22Rv1 (cell line): ENCODE results near the gene MAPKAPK5.
"Not testable (repeated sequence)": the region's sequence is repeated elsewhere in the genome, so short reads cannot be mapped to it uniquely, and the experiment has no call there.

Experiments used
- H3K27ac ChIP-seq: fragments of 450-650 bp; 2 replicates; pipeline ENCODE4 v1.5.1; 2017
- ZFX ChIP-seq: fragments of 450-650 bp; IDR thresholded peaks from 2 replicates; pipeline ENCODE4 v1.6.1; 2017; ENCODE audit warnings: antibody characterized with exemption, borderline replicate concordance
- TF ChIP-seq, protein P1 (sequence below): fragments of 450-650 bp; IDR thresholded peaks from 2 replicates; pipeline ENCODE4 v1.5.1; 2017; ENCODE audit warnings: mild to moderate bottlenecking

The MAPKAPK5 gene

GRCh38 chr12:111806304-111806703 lies 35.7 kb upstream of the MAPKAPK5 start:
- TF ChIP-seq ZFX: no peak
- TF ChIP-seq, protein P1, sequence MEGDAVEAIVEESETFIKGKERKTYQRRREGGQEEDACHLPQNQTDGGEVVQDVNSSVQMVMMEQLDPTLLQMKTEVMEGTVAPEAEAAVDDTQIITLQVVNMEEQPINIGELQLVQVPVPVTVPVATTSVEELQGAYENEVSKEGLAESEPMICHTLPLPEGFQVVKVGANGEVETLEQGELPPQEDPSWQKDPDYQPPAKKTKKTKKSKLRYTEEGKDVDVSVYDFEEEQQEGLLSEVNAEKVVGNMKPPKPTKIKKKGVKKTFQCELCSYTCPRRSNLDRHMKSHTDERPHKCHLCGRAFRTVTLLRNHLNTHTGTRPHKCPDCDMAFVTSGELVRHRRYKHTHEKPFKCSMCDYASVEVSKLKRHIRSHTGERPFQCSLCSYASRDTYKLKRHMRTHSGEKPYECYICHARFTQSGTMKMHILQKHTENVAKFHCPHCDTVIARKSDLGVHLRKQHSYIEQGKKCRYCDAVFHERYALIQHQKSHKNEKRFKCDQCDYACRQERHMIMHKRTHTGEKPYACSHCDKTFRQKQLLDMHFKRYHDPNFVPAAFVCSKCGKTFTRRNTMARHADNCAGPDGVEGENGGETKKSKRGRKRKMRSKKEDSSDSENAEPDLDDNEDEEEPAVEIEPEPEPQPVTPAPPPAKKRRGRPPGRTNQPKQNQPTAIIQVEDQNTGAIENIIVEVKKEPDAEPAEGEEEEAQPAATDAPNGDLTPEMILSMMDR: no peak
- H3K27ac ChIP-seq: no peak overlapping the region

DNA sequence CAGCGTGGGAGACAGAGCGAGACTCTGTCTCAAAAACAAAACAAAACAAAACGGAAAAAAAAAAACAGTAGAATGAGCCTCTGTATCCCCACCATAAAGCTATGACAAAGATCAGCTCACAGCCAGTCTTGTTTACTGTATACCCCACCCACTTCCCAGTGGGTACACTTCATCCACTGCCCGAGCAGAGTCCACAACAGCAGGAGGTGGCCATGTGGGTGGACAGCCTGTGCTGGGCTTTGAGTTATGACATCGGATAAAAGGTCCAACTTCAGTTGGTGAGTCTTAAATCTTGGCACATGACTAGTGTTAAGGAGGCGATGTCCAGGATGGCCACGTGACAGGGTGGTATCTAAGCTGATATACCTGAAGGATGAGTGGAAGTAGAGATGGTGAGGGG lies 34.8 kb upstream of the MAPKAPK5 start:
- H3K27ac ChIP-seq: no peak overlapping the region
- TF ChIP-seq ZFX: no peak
- TF ChIP-seq, protein P1: no peak

- TF ChIP-seq, protein P1: peak; percentile 98
- TF ChIP-seq ZFX: no peak
- H3K27ac ChIP-seq: no peak overlapping the region
These were observed 28.9 kb upstream of the MAPKAPK5 start for GRCh38 chr12:111812881-111813741.

- TF ChIP-seq, protein P1: no peak
- no peak for TF ChIP-seq ZFX
- H3K27ac ChIP-seq: no peak overlapping the region
These were observed 25.9 kb upstream of the MAPKAPK5 start for GRCh38 chr12:111816065-111816615.

GRCh38 chr12:111816898-111817297 lies 25.1 kb upstream of the MAPKAPK5 start:
- not testable (repeated sequence) for H3K27ac ChIP-seq

- TF ChIP-seq, protein P1: no peak
- no peak for TF ChIP-seq ZFX
- no peak overlapping the region for H3K27ac ChIP-seq
These were observed 23.7 kb upstream of the MAPKAPK5 start for GRCh38 chr12:111818340-111818739.

GRCh38 chr12:111819191-111820158 lies 22.6 kb upstream of the MAPKAPK5 start:
- no peak overlapping the region for H3K27ac ChIP-seq
- TF ChIP-seq ZFX: no peak
- TF ChIP-seq, protein P1: no peak

- not testable (repeated sequence) for H3K27ac ChIP-seq
These were observed 21.2 kb upstream of the MAPKAPK5 start for GRCh38 chr12:111820828-111821227.
